Vagina (tissue), 2 donors: ENCODE results near the gene ACKR4. TPM values are rescaled to one million over a fixed set of nuclear protein-coding genes. Genes with fewer than 3 reads are reported as not detected.

Experiments used
- DNase-seq, 2 donors: peaks; one replicate each; pipeline ENCODE4 v3.0.0-alpha.2; 2017; ENCODE audit errors: extremely low spot score in 2 of 2
- H3K27ac ChIP-seq: fragments of 200-600 bp; sonication (generic); one replicate; pipeline ENCODE4 v1.5.1; 2019
- H3K27me3 ChIP-seq: fragments of 200-600 bp; sonication (generic); one replicate; pipeline ENCODE4 v1.5.1; 2019
- H3K36me3 ChIP-seq, 2 donors: fragments of 200-600 bp; sonication (generic); one replicate each; pipeline ENCODE4 v1.5.1; 2017 to 2019
- H3K4me1 ChIP-seq: fragments of 200-600 bp; sonication (generic); one replicate; pipeline ENCODE4 v1.5.1; 2019
- H3K4me3 ChIP-seq, 2 donors: fragments of 200-600 bp; sonication (generic); 1 replicate in 1 of 2; 2 replicates in 1 of 2; pipeline ENCODE4 v1.5.1; 2016 to 2019
- H3K9me3 ChIP-seq: fragments of 200-600 bp; sonication (generic); one replicate; pipeline ENCODE4 v1.5.1; 2019
- CTCF ChIP-seq, 3 experiments: fragments of 450-650 bp in 2 of 3; fragments of 200-600 bp in 1 of 3; sonication (generic) in 1 of 3; IDR thresholded peaks; one replicate each; pipeline ENCODE4 v1.5.1; 2017 to 2019; ENCODE audit warnings: antibody characterized with exemption in 3 of 3, mild to moderate bottlenecking in 2 of 3, moderate library complexity in 2 of 3
- POLR2A ChIP-seq, 2 donors: fragments of 450-650 bp; IDR thresholded peaks; one replicate each; pipeline ENCODE4 v1.6.1; 2017; ENCODE audit warnings: antibody characterized with exemption in 2 of 2, mild to moderate bottlenecking in 2 of 2, moderate library complexity in 2 of 2
- POLR2AphosphoS5 ChIP-seq, 2 donors: sonication (generic); formaldehyde crosslinking; IDR thresholded peaks; one replicate each; pipeline ENCODE4 v1.9.0; 2017; ENCODE audit warnings: antibody characterized with exemption in 2 of 2, mild to moderate bottlenecking in 2 of 2, low read depth in 1 of 2; ENCODE audit not compliant: insufficient read depth in 1 of 2
- intact Hi-C: fragments of 100-400 bp; cut with DNase I; formaldehyde crosslinking; loops from one replicate; pipeline ENCODE4 v1.15.1; 2023
- total RNA-seq: library from RNA; depleted of rRNA; stranded (reverse); fragments of >200 nt; gene quantifications from one replicate; pipeline ENCODE4 v1.2.3, GENCODE V29; 2016

ACKR4 gene
- total RNA-seq, result not detected

GRCh38 chr3:132596816-132597433, at the start of gene ACKR4:
TSS of gene ACKR4 (plus strand) at chr3:132597270. CDS start at chr3:132600398, 3,128 bp downstream.
- H3K4me3 ChIP-seq, result no peak within 1 kb of the TSS
- no peak within 1 kb of the TSS for H3K27ac ChIP-seq
- intact Hi-C loops, result no loop called here

DNA sequence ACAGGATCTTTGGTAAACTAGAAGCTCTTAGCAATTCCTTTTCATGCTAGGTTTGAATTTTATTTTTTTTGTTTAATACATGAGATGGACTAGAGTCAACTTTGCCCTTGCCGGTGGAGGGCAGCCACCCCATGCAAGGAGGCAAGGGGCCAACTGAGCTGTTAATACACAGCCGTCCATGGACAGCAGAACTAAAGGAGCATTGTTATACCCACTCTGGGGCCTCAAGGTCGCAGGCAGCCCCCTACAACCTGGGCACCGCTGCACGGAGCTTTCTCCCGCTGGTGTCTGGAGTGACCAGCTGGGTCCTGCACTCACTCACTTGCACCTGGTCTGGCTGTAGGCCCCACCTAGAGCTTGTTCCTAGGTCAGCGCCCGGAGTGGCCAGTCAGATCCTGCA, 47.9 kb upstream of the ACKR4 start:
- Histone ChIP-seq H3K9me3 (no peaks in the 10 kb centered on the region), H3K27me3 (no peaks in the 10 kb centered on the region), H3K4me1 (no peaks in the 10 kb centered on the region), H3K4me3 (no peak overlapping the region), H3K27ac (no peak overlapping the region), H3K36me3 (no peaks in the 10 kb centered on the region)
- TF ChIP-seq POLR2AphosphoS5 (IDR thresholded peaks at IDR 0.05; ENCODE audit: insufficient read depth in 1 of 2, low read depth in 1 of 2) (no peak), CTCF (IDR thresholded peaks at IDR 0.05) (no peak), POLR2A (IDR thresholded peaks at IDR 0.05) (no peak)
- intact Hi-C loops, result no loop called here
- no peak for DNase-seq

More at GRCh38 chr3:132596816-132597433, at the start of gene ACKR4:
- no peak for TF ChIP-seq CTCF (IDR thresholded peaks at IDR 0.05)
- TF ChIP-seq POLR2A (IDR thresholded peaks at IDR 0.05), result no peak
- no peak for TF ChIP-seq POLR2AphosphoS5 (IDR thresholded peaks at IDR 0.05; ENCODE audit: insufficient read depth in 1 of 2, low read depth in 1 of 2)
- no peaks in the 10 kb centered on the region for H3K27me3 ChIP-seq
- no peaks in the 10 kb centered on the region for H3K9me3 ChIP-seq
- H3K4me1 ChIP-seq, result no peaks in the 10 kb centered on the region
- DNase-seq, result no peak
- no peaks in the 10 kb centered on the region for H3K36me3 ChIP-seq

DNA sequence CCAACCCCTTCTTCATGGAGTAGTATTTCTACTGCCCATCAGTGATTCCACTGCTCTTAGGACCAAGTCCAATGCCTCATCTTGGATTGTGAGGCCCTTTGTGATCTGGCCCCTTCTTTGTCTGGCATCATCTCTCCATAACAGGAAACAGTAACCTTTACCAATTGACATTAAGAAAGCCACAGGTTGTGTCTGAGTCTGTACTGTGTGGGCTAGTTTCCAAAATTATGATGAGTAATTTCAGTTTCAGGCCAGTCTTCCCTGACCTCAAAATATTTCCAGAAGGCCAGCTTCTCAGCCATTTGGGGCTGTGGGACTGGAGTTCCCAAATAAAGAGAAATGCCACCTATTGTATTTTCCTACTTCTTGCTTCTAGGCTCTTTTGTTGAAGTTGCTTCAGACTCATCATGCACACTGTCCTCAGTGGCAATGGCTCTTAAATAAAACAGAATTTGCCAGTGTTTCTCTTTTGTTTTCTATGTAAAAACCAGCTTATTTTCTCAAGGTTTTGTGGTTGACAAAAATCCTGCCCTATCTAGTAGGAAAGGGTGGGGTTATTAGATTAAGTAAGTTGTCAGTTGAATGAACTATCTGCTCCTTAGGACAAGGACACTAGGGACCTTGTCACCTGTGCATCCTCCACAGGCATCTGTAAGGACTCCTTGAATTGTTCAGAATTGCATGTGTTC, 47.0 kb upstream of the ACKR4 start:
- DNase-seq, result no peak
- Histone ChIP-seq H3K9me3 (no peaks in the 10 kb centered on the region), H3K27me3 (no peaks in the 10 kb centered on the region), H3K4me3 (no peak overlapping the region), H3K36me3 (no peaks in the 10 kb centered on the region), H3K27ac (no peak overlapping the region), H3K4me1 (no peaks in the 10 kb centered on the region)
- intact Hi-C loops, result no loop called here
- no peak for TF ChIP-seq POLR2AphosphoS5 (IDR thresholded peaks at IDR 0.05; ENCODE audit: insufficient read depth in 1 of 2, low read depth in 1 of 2)
- TF ChIP-seq CTCF (IDR thresholded peaks at IDR 0.05), result no peak
- no peak for TF ChIP-seq POLR2A (IDR thresholded peaks at IDR 0.05)

GRCh38 chr3:132550579-132551305, 46.3 kb upstream of the ACKR4 start:
- H3K9me3 ChIP-seq, result no peaks in the 10 kb centered on the region
- DNase-seq, result no peak
- H3K4me1 ChIP-seq, result no peaks in the 10 kb centered on the region
- intact Hi-C loops, result no loop called here
- H3K27ac ChIP-seq, result no peak overlapping the region
- H3K4me3 ChIP-seq, result no peak overlapping the region
- no peak for TF ChIP-seq POLR2AphosphoS5 (IDR thresholded peaks at IDR 0.05; ENCODE audit: insufficient read depth in 1 of 2, low read depth in 1 of 2)
- no peak for TF ChIP-seq POLR2A (IDR thresholded peaks at IDR 0.05)
- TF ChIP-seq CTCF (IDR thresholded peaks at IDR 0.05), result no peak
- no peaks in the 10 kb centered on the region for H3K36me3 ChIP-seq
- H3K27me3 ChIP-seq, result no peaks in the 10 kb centered on the region
